ENCODE data around the gene DHRS2.

DHRS2 gene

GRCh38 chr14:23646648-23647549 is 10.7 kb downstream of the DHRS2 start:
- no peak for DNase-seq

- no peak for DNase-seq
Observed at GRCh38 chr14:23647619-23648018, 11.5 kb downstream of the DHRS2 start.

GRCh38 chr14:23648764-23649460 is 12.7 kb downstream of the DHRS2 start:
- DNase-seq: no peak

- DNase-seq: no peak
Observed at GRCh38 chr14:23650506-23650905, 14.3 kb downstream of the DHRS2 start.

- no peak for DNase-seq
Observed at GRCh38 chr14:23653051-23653450, 16.9 kb downstream of the DHRS2 start.

GRCh38 chr14:23654231-23654630 is 18.1 kb downstream of the DHRS2 start:
- no peak for DNase-seq

- DNase-seq: no peak
Observed at GRCh38 chr14:23657959-23658470, 21.9 kb downstream of the DHRS2 start.

GRCh38 chr14:23660290-23661226 is 24.4 kb downstream of the DHRS2 start:
- no peak for DNase-seq

GRCh38 chr14:23661542-23661941 is 25.4 kb downstream of the DHRS2 start:
- DNase-seq: no peak

GRCh38 chr14:23663127-23663526 is 27.0 kb downstream of the DHRS2 start:
- no peak for DNase-seq

GRCh38 chr14:23663711-23664110 is 27.5 kb downstream of the DHRS2 start:
- DNase-seq: no peak

- DNase-seq: no peak
Observed at GRCh38 chr14:23664207-23664885, 28.2 kb downstream of the DHRS2 start.

- no peak for DNase-seq
Observed at GRCh38 chr14:23665302-23666016, 29.3 kb downstream of the DHRS2 start.

GRCh38 chr14:23667134-23667533 is 31.0 kb downstream of the DHRS2 start:
- no peak for DNase-seq

- no peak for DNase-seq
Observed at GRCh38 chr14:23669441-23669840, 33.3 kb downstream of the DHRS2 start.

GRCh38 chr14:23670481-23670880 is 34.3 kb downstream of the DHRS2 start:
- DNase-seq: no peak

- DNase-seq: no peak
Observed at GRCh38 chr14:23672200-23672599, 36.0 kb downstream of the DHRS2 start.

- no peak for DNase-seq
Observed at GRCh38 chr14:23675337-23675736, 39.2 kb downstream of the DHRS2 start.

GRCh38 chr14:23675906-23676305 is 39.7 kb downstream of the DHRS2 start:
- DNase-seq: no peak

GRCh38 chr14:23681337-23681736 is 45.2 kb downstream of the DHRS2 start:
- no peak for DNase-seq
